GM21786 (cell line): ENCODE measurements around the gene ETV3.

Experiments used
- ATAC-seq: cut with Tn5 transposase; IDR thresholded peaks from one replicate; pipeline ENCODE4 v1.9.1; 2021; ENCODE audit not compliant: unreplicated experiment

The ETV3 gene

GRCh38 chr1:157140063-157140588 is 1.9 kb upstream of the ETV3 start:
- no peak for ATAC-seq

GRCh38 chr1:157139052-157139715 is 989 bp upstream of the ETV3 start:
- no peak for ATAC-seq

- ATAC-seq: peak; percentile 1
Observed at GRCh38 chr1:157137408-157138219, 581 bp downstream of the ETV3 start.

- ATAC-seq: no peak
Observed at GRCh38 chr1:157137046-157137407, 1.2 kb downstream of the ETV3 start.

GRCh38 chr1:157136133-157136532 is 2.1 kb downstream of the ETV3 start:
- no peak for ATAC-seq

GRCh38 chr1:157135646-157136045 is 2.5 kb downstream of the ETV3 start:
- no peak for ATAC-seq

GRCh38 chr1:157135070-157135469 is 3.1 kb downstream of the ETV3 start:
- no peak for ATAC-seq

- ATAC-seq: no peak
Observed at GRCh38 chr1:157134442-157134841, 3.8 kb downstream of the ETV3 start.

GRCh38 chr1:157133426-157133825 is 4.8 kb downstream of the ETV3 start:
- ATAC-seq: no peak

- no peak for ATAC-seq
Observed at GRCh38 chr1:157132616-157133167, 5.5 kb downstream of the ETV3 start.

- ATAC-seq: no peak
Observed at GRCh38 chr1:157132111-157132510, 6.1 kb downstream of the ETV3 start.

- no peak for ATAC-seq
Observed at GRCh38 chr1:157131281-157131680, 6.9 kb downstream of the ETV3 start.

GRCh38 chr1:157124855-157125254 is 13.3 kb downstream of the ETV3 start:
- no peak for ATAC-seq

GRCh38 chr1:157119448-157119847 is 18.7 kb downstream of the ETV3 start:
- ATAC-seq: no peak

- no peak for ATAC-seq
Observed at GRCh38 chr1:157119008-157119407, 19.2 kb downstream of the ETV3 start.

GRCh38 chr1:157117527-157118057 is 20.6 kb downstream of the ETV3 start:
- no peak for ATAC-seq

- no peak for ATAC-seq
Observed at GRCh38 chr1:157116737-157117103, 21.5 kb downstream of the ETV3 start.

- no peak for ATAC-seq
Observed at GRCh38 chr1:157115851-157116736, 22.1 kb downstream of the ETV3 start.

- ATAC-seq: no peak
Observed at GRCh38 chr1:157115429-157115838, 22.8 kb downstream of the ETV3 start.

- ATAC-seq: no peak
Observed at GRCh38 chr1:157114183-157115121, 23.7 kb downstream of the ETV3 start.
